Putamen (tissue), 1 donor: Measurements from ENCODE around the gene SKP1.

Experiments
- DNase-seq: peaks from one replicate; pipeline ENCODE4 v3.0.0-alpha.2; 2016; ENCODE audit warnings: low spot score

Gene SKP1

GRCh38 chr5:134143944-134144941 lies 32.5 kb downstream of the SKP1 start:
- DNase-seq, result no peak

- no peak for DNase-seq
Measured at GRCh38 chr5:134143431-134143830, 33.3 kb downstream of the SKP1 start.

DNA sequence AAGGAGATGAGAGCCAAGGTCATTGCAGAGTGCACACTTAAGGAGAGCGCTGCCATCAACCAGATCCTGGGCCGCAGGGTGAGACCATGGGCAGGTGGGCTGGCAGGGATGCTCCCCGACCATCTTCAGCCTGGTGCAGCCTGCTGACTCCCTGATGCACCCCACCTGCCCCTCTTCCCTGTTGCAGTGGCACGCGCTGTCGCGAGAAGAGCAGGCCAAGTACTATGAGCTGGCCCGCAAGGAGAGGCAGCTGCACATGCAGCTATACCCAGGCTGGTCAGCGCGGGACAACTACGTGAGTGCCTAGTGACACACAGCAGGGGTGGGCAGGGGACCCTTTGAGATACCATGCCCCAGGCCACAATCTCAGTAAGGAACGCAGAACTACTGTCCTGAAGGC lies 33.9 kb downstream of the SKP1 start:
- no peak for DNase-seq

DNA sequence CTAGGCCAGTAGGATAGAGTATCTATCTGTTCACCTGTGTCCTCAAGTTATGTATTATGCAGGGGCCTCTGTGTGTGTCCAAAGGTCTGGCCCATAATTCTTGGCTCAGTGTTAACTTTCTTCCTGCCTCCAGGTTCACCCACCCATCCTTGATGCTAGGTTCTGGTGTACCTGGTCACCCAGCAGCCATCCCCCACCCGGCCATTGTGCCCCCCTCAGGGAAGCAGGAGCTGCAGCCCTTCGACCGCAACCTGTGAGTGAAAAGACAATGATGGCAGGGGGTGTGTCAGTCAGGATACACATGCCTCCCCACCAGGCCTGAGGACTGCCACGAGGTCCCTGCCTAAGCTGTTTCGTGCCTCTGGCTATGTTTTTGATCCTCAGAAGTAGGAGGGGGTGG lies 34.7 kb downstream of the SKP1 start:
- no peak for DNase-seq

DNA sequence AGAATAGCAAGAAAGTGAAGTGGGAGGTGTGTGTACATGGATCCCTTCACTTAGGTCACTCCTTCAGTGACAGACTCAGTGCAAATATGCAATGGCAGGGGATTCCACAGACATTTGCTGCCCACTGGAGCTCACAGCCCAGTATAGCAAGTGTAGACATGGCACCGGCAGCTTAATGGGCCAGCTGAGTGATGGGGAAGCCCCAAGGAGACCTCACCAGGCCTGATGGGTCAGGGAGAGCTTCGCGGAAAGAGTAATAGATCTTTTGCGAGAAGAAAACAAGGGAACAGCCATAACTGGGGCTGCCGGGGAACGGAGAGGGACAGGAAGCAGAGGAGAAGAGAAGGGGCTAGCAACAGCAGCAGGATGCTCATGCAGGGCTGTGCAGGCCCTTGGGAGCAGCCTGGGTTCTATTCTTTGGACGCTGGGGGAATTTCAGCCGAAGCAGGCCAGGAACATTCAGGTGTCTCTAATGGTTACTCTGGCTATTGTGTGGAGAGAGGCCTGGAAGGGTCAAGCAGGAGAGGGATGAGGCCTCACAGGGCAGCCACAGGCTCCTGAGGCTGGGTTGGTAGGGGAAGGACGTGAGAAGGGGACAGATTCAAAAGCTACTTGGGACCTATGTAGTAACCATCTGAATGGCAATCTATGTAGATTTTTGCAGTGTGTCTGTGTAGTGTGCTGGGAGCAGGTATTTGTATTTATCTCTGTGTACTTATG lies 35.3 kb downstream of the SKP1 start:
- no peak for DNase-seq

- no peak for DNase-seq
Measured at GRCh38 chr5:134140530-134141201, 36.1 kb downstream of the SKP1 start.

- no peak for DNase-seq
Measured at GRCh38 chr5:134139891-134140469, 36.8 kb downstream of the SKP1 start.

GRCh38 chr5:134139377-134139851 lies 37.3 kb downstream of the SKP1 start:
- no peak for DNase-seq

GRCh38 chr5:134138416-134139376 lies 38.1 kb downstream of the SKP1 start:
- DNase-seq, result no peak

DNA sequence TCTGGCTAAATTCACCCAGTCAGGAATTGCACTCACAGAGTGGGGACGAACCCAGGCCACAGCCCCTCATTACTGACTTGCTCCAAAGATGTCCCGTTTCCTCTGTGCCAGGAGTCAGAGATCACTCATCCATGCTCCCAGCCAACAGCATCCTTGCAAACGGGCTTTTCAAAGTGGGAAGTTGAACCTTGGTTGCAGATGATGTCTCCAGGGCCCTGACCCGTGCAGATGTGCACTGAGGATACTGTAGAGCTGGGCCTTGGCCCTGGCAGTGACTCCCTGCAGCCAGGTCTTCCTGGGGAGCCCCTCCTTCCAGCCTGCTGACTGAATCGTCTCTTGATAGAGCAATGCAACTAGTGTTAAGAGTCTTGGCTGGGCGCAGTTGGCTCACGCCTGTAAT lies 40.0 kb downstream of the SKP1 start:
- DNase-seq, result no peak

- DNase-seq, result no peak
Measured at GRCh38 chr5:134136221-134136631, 40.5 kb downstream of the SKP1 start.

- DNase-seq, result no peak
Measured at GRCh38 chr5:134135091-134135655, 41.6 kb downstream of the SKP1 start.

DNA sequence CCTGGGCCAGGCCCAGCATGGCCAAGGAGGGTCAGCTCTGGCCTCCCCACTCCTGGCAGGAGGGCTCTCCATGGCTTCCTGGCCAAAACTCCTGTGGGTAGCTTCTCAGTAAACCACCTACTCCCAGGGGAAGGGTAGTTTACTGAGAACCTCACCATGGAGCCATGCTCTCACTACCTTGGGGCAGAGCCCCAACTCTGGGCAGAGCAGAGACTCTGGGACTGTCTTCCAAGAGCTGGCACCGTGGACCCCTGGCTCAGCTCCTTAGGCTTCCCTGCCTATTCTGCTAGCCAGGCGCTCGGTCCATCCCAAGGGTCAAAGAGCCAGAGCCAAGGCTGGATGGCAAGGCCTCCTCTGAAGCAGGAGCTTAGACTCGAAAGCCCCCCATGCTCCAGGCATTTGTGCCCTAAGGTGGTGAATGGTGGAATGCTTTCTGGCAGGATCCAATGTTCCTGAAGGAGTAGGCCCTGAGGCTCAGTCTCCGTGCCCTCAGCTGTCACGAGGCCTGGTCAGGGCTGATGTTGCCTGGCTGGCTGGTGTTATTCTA lies 42.7 kb downstream of the SKP1 start:
- no peak for DNase-seq

DNA sequence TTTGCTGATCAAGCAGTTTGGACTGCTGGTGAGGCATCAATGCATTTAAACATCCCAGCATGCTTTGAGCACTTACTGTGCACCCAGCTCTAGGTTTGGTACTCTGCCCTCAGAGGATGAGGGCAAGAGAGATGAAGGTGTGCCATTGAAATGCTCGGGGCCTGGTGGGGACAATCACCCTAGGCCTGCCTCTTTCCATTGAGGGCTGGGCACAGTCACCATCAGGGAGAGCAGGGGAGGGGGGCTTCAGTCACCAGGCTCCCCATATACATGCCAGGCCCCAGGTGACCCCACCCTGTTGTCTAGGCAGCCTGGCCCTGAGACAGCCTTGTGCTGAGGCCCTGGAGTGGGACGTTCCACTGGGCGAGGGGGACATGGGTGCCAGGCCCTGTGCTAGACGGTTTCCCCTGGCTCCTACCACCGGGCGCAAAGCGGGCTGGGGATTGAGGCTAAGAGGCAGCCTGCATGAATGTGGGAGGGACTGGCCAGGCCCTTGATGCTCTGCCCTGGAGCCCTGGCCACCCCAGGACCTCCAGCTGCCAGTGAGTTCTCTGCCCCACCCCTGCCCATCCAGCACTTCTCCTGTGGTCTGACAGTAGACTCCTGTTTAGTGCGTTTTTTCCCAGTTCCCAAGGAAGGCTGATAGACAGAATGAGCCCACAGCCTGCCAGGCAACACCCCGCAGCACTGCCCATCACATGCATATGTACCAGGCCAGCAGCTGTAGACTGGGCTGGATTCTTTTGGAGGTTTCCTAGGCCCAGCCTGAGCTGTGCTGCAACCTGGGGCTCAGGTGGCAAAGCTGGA lies 43.4 kb downstream of the SKP1 start:
- DNase-seq, result no peak

GRCh38 chr5:134132372-134133187 lies 44.2 kb downstream of the SKP1 start:
- no peak for DNase-seq

DNA sequence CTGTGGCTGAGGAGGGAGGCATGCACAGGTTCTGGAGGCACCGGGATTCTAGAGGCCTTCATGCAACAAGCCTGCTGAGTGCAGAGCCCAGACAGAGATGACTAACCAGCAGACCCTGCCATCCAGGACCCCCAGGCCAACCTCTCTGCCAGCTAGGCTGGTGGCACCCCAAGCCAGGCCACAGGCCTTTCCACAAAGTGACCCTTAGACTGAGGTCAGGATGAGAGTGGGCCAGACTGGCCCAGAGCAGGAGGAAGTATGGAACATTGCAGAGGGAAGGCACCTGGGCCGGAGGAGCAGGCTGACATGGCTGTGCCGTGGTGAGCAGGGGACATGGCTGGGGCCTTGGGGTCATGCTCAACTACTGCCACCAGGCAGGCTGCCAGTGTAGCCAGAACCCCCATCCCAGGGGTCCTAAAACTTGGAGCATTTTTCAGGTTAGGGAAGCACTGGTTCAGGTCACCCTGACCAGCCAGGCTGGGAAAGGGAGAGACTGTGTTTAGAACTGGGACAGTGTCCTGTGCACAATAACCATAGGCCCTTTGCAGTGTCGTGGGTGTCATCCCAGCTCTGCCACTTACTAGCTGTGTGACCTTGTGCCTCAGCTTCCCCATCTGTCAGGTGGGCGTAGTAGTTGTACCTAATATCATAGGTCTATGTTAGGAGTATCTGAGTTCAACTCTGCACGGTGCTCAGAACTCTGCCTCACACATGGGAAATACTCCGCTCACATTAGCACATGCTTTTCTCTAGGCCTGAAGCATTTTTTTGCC lies 45.0 kb downstream of the SKP1 start:
- DNase-seq, result no peak

- no peak for DNase-seq
Measured at GRCh38 chr5:134131165-134131564, 45.6 kb downstream of the SKP1 start.
